Stimulated activated CD4-positive, alpha-beta T cell treated with anti-CD3 and anti-CD28 coated beads, Interleukin-15, amount 100 ng/mL, for 48 hours (primary cell): ENCODE data around the gene NEAT1.

Experiments
- DNase-seq, 2 donors: peaks; one replicate each; pipeline ENCODE4 v3.0.0-alpha.2; 2020; ENCODE audit warnings: low read depth in 2 of 2

Gene NEAT1

GRCh38 chr11:65389294-65389980 is 33.2 kb upstream of the NEAT1 start:
- DNase-seq: no peak

GRCh38 chr11:65390099-65390941 is 32.3 kb upstream of the NEAT1 start:
- DNase-seq: no peak

GRCh38 chr11:65390996-65391395 is 31.6 kb upstream of the NEAT1 start:
- no peak for DNase-seq

GRCh38 chr11:65392186-65392829 is 30.3 kb upstream of the NEAT1 start:
- no peak for DNase-seq

GRCh38 chr11:65392899-65393298 is 29.7 kb upstream of the NEAT1 start:
- DNase-seq: no peak

GRCh38 chr11:65393513-65394079 is 29.0 kb upstream of the NEAT1 start:
- no peak for DNase-seq

GRCh38 chr11:65394125-65394536 is 28.5 kb upstream of the NEAT1 start:
- DNase-seq: no peak

GRCh38 chr11:65395961-65396530 is 26.6 kb upstream of the NEAT1 start:
- no peak for DNase-seq

GRCh38 chr11:65396769-65397745 is 25.5 kb upstream of the NEAT1 start:
- no peak for DNase-seq

GRCh38 chr11:65398362-65398910 is 24.2 kb upstream of the NEAT1 start:
- no peak for DNase-seq

GRCh38 chr11:65399249-65399648 is 23.3 kb upstream of the NEAT1 start:
- DNase-seq: no peak

- DNase-seq: no peak
Observed at GRCh38 chr11:65399845-65400244, 22.8 kb upstream of the NEAT1 start.

- no peak for DNase-seq
Observed at GRCh38 chr11:65400307-65401072, 22.1 kb upstream of the NEAT1 start.

GRCh38 chr11:65401073-65401802 is 21.4 kb upstream of the NEAT1 start:
- no peak for DNase-seq

- DNase-seq: no peak
Observed at GRCh38 chr11:65401803-65402248, 20.8 kb upstream of the NEAT1 start.

GRCh38 chr11:65402790-65403189 is 19.8 kb upstream of the NEAT1 start:
- DNase-seq: no peak

- DNase-seq: no peak
Observed at GRCh38 chr11:65403607-65404121, 18.9 kb upstream of the NEAT1 start.

GRCh38 chr11:65404210-65404609 is 18.4 kb upstream of the NEAT1 start:
- no peak for DNase-seq
